Mucosa of descending colon (tissue), 3 donors: ENCODE results near the gene TMEM45B. TPM values are rescaled to one million over a fixed set of nuclear protein-coding genes. Genes with fewer than 3 reads are reported as not detected.
"Not testable (repeated sequence)": the region's sequence is repeated elsewhere in the genome, so short reads cannot be mapped to it uniquely, and the experiment has no call there.

ENCODE experiments used
- ATAC-seq: fragments of 200-7000 bp; cut with Tn5 transposase; one replicate; pipeline ENCODE4 v1.9.1; 2020; ENCODE audit warnings: mild to moderate bottlenecking, moderate library complexity
- DNase-seq, 3 donors: peaks; one replicate each; pipeline ENCODE4 v3.0.0-alpha.2; 2020
- H3K36me3 ChIP-seq: fragments of 200-600 bp; one replicate; pipeline ENCODE4 v1.8.0; 2021; ENCODE audit warnings: low read depth, mild to moderate bottlenecking
- H3K4me1 ChIP-seq: fragments of 200-600 bp; one replicate; pipeline ENCODE4 v1.8.0; 2021; ENCODE audit warnings: low read depth, mild to moderate bottlenecking
- H3K4me3 ChIP-seq: fragments of 200-600 bp; one replicate; pipeline ENCODE4 v1.8.0; 2021; ENCODE audit warnings: mild to moderate bottlenecking
- H3K9me3 ChIP-seq: fragments of 200-600 bp; one replicate; pipeline ENCODE4 v1.8.0; 2021; ENCODE audit warnings: mild to moderate bottlenecking
- intact Hi-C, 2 donors: fragments of 100-400 bp; cut with DNase I in 1 of 2; cut with micrococcal nuclease in 1 of 2; formaldehyde crosslinking; loops; one replicate each; pipeline versions ENCODE4 v1.11.0 to v1.11.1; 2022; cut with DNase I, micrococcal nuclease
- total RNA-seq, 3 donors: library from RNA; stranded (reverse); fragmentation: NEBNext Ultra II Directional in 2 of 3; extraction: Animal tissue kit (Norgen Biotek cat#: 25700) in 2 of 3; gene quantifications; one replicate each; pipeline versions ENCODE4 v1.2.1 to v1.2.4, GENCODE V29; 2021 to 2023
- TF ChIP-seq, protein P1 (sequence below): fragments of 200-600 bp; IDR thresholded peaks from one replicate; pipeline ENCODE4 v1.8.0; 2022; ENCODE audit warnings: antibody characterized with exemption, mild to moderate bottlenecking
- donor health status: DM: no; HTN: no; CAD: no; lungs with moderate emphysema.
- donor health status: DM: no; HTN: no; CAD: no.
- donor health status: DM: no; HTN: yes; CAD: no.

Gene TMEM45B
- total RNA-seq, 3 donors from 2014 or later = 165 to 442 (median 278) TPM

DNA sequence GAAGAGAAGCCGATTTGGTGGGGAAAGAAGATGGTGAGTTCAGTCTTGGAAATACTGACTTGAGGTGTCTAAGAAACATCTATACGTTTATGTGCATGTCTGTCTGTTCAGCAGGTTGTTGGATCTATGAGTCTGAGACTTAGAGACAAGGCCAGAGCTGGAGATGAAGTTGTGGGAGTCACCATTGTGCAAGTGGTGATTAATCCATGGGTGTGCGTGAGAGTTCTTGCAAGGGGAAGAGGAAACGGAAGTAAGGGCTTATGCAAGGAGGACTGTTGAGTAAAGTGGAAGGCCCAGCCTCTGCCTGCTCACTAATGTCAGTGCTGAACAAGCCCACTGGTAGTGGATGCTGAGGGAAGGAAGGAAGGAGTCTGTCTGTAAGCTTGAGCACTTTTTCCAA lies 9.7 kb downstream of the TMEM45B start:
- Histone ChIP-seq H3K9me3 (no peaks in the 10 kb centered on the region), H3K4me3 (no peak overlapping the region), H3K4me1 (peaks cover 11% of the 10 kb centered on the region), H3K36me3 (no peaks in the 10 kb centered on the region)
- ATAC-seq (peak; percentile 70), DNase-seq (no peak)
- TF ChIP-seq, protein P1, sequence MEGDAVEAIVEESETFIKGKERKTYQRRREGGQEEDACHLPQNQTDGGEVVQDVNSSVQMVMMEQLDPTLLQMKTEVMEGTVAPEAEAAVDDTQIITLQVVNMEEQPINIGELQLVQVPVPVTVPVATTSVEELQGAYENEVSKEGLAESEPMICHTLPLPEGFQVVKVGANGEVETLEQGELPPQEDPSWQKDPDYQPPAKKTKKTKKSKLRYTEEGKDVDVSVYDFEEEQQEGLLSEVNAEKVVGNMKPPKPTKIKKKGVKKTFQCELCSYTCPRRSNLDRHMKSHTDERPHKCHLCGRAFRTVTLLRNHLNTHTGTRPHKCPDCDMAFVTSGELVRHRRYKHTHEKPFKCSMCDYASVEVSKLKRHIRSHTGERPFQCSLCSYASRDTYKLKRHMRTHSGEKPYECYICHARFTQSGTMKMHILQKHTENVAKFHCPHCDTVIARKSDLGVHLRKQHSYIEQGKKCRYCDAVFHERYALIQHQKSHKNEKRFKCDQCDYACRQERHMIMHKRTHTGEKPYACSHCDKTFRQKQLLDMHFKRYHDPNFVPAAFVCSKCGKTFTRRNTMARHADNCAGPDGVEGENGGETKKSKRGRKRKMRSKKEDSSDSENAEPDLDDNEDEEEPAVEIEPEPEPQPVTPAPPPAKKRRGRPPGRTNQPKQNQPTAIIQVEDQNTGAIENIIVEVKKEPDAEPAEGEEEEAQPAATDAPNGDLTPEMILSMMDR = no peak
- intact Hi-C loops = no loop called here

DNA sequence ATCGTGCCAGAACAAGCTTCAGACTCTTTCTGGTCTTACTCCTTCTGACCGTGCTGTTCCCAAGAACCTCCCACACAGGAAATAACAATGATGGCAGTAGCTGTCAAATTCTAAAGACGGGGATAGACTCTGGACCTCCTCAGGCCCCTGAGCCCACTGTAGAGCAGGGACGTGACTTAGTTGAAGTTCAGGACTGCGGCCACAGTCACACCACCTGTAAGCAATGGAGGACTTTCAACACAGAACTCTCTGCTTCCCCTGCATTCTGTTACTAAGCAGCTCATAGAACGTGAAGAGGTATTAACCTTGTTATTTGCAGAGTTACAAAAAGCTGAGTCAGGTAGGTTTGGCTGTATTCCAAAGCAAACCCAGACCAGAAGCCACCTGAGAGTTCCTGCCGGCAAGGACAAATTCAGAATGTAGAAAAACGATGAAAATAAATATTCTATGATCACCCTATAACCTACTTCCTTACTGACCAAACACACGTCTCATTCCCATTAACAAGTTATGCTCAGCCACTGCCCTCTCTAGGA lies 12.7 kb downstream of the TMEM45B start:
- ATAC-seq = peak; percentile 49
- TF ChIP-seq, protein P1 = no peak
- H3K9me3 ChIP-seq = no peaks in the 10 kb centered on the region
- intact Hi-C loops = no loop called here
- no peaks in the 10 kb centered on the region for H3K36me3 ChIP-seq
- peaks cover 11% of the 10 kb centered on the region for H3K4me1 ChIP-seq
- H3K4me3 ChIP-seq = no peak overlapping the region
- DNase-seq = no peak

- peaks cover 11% of the 10 kb centered on the region for H3K4me1 ChIP-seq
- intact Hi-C loops, H3K36me3 ChIP-seq, H3K9me3 ChIP-seq, H3K4me3 ChIP-seq, DNase-seq: not testable (repeated sequence)
- ATAC-seq = peak; percentile 86
Observed at GRCh38 chr11:129829497-129829896, 13.8 kb downstream of the TMEM45B start.

DNA sequence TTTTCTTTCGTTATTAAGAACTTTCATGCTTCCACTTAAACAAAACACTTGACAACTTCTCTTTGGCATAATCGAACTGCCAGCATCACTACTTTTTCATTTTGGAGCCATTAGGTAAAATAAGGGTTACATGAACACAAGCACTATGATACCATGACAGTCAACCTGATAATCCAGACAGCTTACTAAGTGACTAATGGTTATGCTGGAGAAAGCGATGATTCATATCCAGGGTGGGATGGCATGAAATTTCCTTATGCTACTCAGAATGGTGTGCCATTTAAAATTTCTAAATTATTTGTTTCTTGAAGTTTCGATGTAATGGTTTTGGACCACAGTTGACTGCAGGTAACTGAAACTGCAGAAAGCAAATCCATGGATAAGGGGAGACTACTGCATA lies 15.6 kb downstream of the TMEM45B start:
- DNase-seq, ATAC-seq, H3K4me3 ChIP-seq, intact Hi-C loops, H3K36me3 ChIP-seq, H3K9me3 ChIP-seq: not testable (repeated sequence)
- H3K4me1 ChIP-seq = peaks cover 11% of the 10 kb centered on the region

DNA sequence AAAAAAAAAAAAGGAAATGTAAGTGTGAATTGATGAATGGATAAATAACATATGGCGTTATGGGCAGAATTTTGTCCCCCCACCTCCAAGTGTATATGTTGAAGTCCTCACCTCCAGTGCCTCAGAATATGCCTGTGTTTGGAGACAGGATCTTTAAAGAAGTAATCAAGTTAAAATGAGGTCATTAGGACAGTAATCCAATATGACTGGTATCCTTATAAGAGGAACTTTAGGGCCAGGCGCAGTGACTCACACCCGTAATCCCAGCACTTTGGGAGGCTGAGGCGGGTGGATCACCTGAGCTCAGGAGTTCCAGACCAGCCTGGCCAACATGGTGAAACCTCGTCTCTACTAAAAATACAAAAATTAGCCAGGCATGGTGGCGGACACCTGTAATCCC lies 17.6 kb downstream of the TMEM45B start:
- ATAC-seq = peak; percentile 23
- H3K36me3 ChIP-seq, H3K4me1 ChIP-seq, intact Hi-C loops, H3K9me3 ChIP-seq, H3K4me3 ChIP-seq, DNase-seq: not testable (repeated sequence)

- H3K4me3 ChIP-seq, intact Hi-C loops, H3K4me1 ChIP-seq, DNase-seq, H3K9me3 ChIP-seq, H3K36me3 ChIP-seq: not testable (repeated sequence)
- ATAC-seq = peak; percentile 43
Observed at GRCh38 chr11:129836423-129836891, 20.8 kb downstream of the TMEM45B start.

DNA sequence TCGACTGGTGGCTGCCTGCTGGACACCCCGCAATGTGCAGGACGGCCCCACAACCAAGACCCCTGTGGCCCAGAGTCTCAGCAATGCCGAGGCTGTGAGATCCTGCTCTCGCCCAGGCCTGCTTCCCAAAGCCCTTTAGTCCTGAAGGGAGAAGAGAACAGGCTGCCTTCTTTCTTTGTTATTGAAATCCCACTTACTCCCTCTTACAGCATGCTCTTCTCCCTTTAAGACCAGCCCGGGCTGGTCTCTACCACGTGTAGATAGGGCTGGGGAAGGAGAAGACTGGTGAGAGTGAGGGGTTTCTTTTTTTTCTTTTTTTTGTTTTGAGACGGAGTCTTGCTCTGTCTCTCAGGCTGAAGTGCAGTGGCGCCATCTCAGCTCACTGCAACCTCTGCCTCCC lies 21.3 kb downstream of the TMEM45B start:
- TF ChIP-seq, protein P1 = no peak
- Histone ChIP-seq H3K9me3 (no peaks in the 10 kb centered on the region), H3K4me1 (peaks cover 6% of the 10 kb centered on the region), H3K36me3 (no peaks in the 10 kb centered on the region), H3K4me3 (no peak overlapping the region)
- DNase-seq (no peak), ATAC-seq (no peak)
- intact Hi-C loops = no loop called here

DNA sequence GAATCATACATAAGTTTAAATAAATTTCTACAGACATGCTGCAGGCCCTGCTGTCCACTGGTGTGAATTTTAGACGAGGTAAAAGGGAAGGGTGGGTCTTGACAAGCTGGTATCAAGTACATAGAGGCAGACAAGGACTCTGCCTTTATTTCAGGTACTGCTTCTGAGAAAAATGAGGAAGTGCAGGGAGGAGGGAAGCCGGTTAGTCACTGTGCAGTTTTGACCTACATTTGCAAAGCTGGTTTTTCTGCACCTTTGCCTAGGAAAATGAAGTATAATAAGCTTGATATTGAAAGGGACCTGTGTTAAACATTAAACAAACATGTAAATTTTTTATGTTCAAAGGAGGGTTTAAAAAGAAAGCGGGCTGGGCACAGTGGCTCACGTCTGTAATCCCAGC lies 24.6 kb downstream of the TMEM45B start:
- peaks cover 6% of the 10 kb centered on the region for H3K4me1 ChIP-seq
- intact Hi-C loops = no loop called here
- no peaks in the 10 kb centered on the region for H3K9me3 ChIP-seq
- TF ChIP-seq, protein P1 = no peak
- ATAC-seq (peak; percentile 91), DNase-seq (peak in 1 of 3 donors; percentile 50)
- H3K36me3 ChIP-seq = no peaks in the 10 kb centered on the region
- H3K4me3 ChIP-seq = no peak overlapping the region
